Activated effector memory CD4-positive, alpha-beta T cell treated with Interleukin-2 at 50 U/mL for 16 hours (primary cell): ENCODE data around the gene ISY1.
"Not testable (repeated sequence)": the region's sequence is repeated elsewhere in the genome, so short reads cannot be mapped to it uniquely, and the experiment has no call there.

Source experiments
- DNase-seq: peaks from one replicate; pipeline ENCODE4 v3.0.0-alpha.2; 2020

The ISY1 gene

GRCh38 chr3:129160891-129161859 is at the start of gene ISY1:
Gene ISY1 (minus strand): TSS chr3:129161063. CDS start chr3:129160975, 88 bp downstream.
- DNase-seq = peak; percentile 77

GRCh38 chr3:129207479-129207878 is 46.6 kb upstream of the ISY1 start:
- no peak for DNase-seq

DNA sequence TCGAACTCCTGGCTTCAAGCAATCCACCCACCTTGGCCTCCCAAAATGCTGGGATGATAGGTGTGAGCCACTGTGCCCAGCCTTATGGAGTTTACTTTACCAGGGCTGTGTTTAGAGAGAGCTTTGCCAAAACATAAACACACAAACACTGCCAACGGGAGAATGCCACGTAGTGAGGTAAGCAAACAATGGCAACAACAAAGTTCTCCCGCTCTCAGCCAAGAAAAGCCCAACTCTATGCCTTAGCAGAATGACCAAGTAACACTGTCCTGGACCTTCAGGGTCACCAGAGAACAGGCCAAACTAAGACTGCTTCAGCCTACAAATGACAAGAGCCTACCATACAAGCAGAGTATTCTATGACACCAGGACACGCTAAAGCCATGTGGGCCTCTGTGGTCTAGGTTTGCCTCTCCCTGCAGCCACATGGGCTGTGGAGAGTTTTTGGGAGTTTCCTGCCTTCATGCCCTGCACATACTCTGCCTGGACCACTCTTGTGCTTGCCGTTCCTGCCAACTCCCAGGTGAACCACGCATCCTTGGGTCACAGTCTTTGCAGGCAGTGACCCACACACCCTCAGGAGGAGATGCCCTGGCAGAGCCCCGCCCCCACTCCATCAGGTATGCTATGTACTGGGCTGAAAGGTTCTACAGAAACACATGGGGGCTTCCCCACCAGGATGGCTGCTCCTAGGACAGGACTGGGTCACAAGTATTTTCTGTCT is 44.4 kb upstream of the ISY1 start:
- no peak for DNase-seq

GRCh38 chr3:129204473-129204872 is 43.6 kb upstream of the ISY1 start:
- no peak for DNase-seq

DNA sequence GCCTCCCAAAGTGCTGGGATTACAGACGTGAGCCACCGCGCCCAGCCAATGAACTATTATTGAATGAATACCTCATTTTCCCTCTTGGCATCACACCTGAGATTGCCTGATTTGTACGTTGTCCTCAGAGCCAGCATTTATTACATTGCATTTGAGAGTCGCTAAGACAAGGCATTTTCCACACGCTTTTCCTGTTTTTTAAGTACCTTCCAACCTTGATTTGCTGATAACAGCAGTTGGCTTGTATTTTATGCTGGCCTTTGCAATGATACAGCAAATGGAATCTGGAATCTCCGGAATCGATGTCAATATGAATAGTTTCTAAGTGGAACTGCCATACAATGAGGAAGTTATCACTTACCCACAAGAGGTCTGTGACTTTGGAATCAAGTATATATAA is 38.5 kb upstream of the ISY1 start:
- no peak for DNase-seq

DNA sequence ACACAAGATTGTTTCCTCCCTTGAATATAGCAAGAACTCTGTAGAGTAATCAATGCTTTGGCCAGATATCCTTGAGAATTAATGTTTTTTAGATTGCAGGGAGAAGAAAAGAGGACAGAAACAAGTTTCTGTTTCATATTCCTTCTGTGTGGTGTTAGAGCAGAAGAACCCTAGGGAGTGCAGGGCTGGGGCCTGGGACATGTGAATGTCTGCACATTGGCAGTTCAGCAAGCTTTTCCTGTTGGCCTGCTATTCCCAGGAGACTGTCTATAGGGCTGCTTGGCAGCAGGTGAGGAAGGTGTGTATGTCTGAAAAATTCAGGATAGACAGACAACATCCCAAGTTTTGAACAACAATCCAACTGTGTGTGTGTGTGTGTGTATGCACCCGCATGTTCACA is 36.5 kb upstream of the ISY1 start:
- no peak for DNase-seq

- no peak for DNase-seq
These were observed 35.7 kb upstream of the ISY1 start for GRCh38 chr3:129196601-129197000.

DNA sequence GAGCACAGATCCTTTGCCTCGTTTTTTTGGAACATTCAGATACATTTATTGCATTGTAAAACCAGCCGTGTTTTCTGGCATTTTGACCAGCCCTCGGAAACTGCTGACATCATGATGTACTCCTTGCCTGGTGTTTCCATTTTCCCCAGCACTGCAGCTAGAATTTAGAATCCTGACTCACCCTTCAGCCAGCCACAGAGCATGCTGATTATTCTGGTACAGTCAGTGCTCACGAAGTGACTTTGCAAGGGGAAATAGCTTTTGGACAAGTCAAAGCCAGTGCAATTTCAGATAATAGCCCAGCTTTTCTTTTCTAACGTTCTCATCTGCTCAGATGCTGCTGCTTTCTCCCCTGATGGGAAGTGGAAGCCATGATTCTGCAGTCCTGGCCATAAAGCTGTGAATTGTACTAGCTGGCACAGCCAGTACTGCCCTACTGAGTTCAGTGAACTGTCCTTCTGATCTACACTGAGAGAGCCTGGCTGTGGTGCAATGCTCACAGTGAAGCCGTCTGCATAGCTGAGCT is 34.9 kb upstream of the ISY1 start:
- no peak for DNase-seq

DNA sequence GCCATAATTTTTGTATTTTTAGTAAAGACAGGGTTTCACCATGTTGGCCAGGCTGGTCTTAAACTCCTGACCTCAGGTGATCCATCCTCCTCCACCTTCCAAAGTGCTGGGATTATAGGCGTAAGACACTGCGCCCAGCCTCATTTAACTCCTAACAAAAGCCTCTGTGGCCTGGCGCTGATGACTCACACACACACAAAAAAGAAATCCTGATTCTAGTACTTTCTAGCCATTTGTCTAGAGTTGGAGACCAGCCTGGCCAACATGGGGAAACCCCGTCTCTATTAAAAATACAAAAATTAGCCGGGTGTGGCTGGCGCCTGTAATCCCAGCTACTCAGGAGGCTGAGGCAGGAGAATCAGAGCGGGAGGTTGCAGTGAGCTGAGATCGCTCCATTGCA is 28.9 kb upstream of the ISY1 start:
- DNase-seq = not testable (repeated sequence)

GRCh38 chr3:129187857-129188256 is 27.0 kb upstream of the ISY1 start:
- no peak for DNase-seq

DNA sequence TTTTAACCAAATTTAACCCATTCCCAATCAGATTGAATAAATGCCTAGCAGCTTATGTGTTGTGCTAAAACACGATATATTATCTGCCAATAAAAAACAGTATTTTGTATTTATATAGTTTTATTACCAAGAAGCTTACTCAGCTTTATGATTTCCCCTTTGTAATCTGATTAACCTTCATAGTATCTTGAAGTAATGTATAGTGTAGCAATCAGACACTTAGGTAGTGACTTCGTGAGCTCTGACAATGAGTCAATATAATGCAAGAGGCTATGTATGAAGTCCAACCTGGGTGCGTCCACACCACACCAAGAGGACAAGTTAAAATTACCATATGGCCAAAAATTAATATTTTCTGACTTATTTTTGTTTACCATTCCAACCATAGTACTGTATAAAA is 24.9 kb upstream of the ISY1 start:
- DNase-seq = no peak

GRCh38 chr3:129184784-129185542 is 24.1 kb upstream of the ISY1 start:
- not testable (repeated sequence) for DNase-seq

- no peak for DNase-seq
These were observed 23.5 kb upstream of the ISY1 start for GRCh38 chr3:129184396-129184657.

GRCh38 chr3:129183569-129184395 is 22.9 kb upstream of the ISY1 start, which contains the start of gene CNBP:
Gene CNBP (minus strand): TSS chr3:129183896. CDS start chr3:129171757, 12,139 bp downstream.
- DNase-seq = peak; percentile 89

DNA sequence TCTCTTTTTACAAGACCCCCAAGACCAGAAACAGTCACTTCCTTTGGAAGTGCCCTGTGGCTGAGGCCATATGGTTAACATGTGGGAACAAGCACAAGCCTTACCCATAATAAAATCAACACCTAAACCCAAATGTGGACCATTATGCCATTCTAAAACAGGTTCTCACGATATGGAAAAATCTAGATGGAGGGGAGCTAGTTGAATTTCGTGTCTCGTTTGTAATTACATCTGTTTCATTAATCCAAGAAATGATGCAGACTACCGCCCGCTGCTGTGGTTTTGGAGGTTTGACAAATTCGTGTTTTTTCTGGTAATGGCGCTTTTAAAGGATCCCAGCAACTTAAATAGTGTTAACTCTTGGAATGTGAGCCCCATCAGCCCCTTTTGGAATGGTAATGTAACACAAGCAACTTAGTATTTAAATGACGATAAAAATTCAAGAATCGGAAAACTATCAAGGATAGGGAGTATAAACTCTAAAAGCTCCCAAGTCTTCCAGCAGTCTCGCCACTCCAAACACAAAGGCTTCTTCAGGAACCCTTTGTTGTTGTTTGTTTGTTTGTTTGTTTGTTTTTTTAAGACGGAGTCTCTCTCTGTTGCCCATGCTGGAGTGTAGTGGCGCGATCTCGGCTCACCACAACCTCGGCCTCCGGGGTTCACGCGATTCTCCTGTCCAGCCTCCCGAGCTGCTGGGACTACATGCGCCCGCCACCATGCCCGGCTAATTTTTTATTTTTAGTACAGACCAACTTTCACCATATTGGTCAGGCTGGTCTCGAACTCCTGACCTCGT is 21.7 kb upstream of the ISY1 start:
- no peak for DNase-seq

GRCh38 chr3:129181819-129182218 is 21.0 kb upstream of the ISY1 start:
- no peak for DNase-seq

GRCh38 chr3:129180461-129180860 is 19.6 kb upstream of the ISY1 start:
- DNase-seq = no peak

- no peak for DNase-seq
These were observed 15.2 kb upstream of the ISY1 start for GRCh38 chr3:129176051-129176450.

DNA sequence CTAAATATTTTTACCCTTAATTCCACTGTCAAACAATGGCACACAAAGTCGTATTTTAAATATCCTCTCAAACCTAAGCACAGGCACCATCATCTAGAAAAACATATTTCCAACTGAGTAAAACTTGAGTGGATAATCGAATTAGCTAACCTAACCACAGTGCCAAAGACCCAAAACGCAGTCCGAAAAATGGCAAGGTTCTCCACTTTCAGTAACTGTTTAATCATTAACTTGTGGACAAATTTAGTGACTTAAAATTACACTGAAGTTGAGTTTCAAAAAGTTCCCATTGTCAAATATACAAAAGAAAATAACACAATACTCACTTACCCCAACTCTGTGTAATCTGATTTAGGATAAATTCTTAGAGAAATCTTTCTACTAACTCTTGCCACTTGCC is 12.9 kb upstream of the ISY1 start:
- no peak for DNase-seq

- DNase-seq = no peak
These were observed 12.3 kb upstream of the ISY1 start for GRCh38 chr3:129173206-129173605.

DNA sequence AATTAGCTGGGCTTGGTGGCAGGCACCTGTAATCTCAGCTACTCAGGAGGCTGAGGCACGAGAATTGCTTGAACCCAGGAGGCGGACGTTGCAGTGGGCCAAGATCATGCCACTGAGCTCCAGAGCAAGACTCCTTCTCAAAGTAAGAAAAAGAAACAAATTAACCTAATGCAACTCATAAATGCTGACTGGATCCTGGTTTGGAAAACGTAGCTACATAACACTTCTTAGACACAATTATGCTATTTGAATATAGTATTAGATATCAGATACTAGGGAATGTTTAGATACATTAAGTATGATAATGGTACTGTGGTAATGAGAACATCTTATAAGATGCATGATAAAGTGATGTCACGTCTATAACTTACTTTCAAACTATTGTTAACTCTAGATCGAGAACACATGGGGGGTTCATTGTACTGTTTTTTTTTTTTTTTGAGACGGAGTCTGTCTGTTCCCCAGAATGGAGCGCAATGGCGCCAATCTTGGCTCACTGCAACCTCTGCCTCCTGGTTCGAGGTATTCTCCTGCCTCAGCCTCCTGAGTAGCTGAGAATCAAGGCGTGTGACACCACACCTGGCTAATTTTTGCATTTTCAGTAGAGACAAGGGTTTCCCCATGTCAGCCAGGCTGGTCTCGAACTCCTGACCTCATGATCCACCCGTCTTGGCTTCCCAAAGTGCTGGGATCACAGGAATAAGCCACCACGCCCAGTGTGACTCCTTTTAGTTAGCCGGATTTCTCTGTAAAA is 5.9 kb upstream of the ISY1 start:
- no peak for DNase-seq
